HG02763 (cell line): ENCODE data around the gene KANK4.

Experiments used
- ATAC-seq: cut with Tn5 transposase; IDR thresholded peaks from one replicate; pipeline ENCODE4 v1.9.1; 2021; ENCODE audit warnings: mild to moderate bottlenecking, moderate library complexity; ENCODE audit not compliant: unreplicated experiment

Gene KANK4

DNA sequence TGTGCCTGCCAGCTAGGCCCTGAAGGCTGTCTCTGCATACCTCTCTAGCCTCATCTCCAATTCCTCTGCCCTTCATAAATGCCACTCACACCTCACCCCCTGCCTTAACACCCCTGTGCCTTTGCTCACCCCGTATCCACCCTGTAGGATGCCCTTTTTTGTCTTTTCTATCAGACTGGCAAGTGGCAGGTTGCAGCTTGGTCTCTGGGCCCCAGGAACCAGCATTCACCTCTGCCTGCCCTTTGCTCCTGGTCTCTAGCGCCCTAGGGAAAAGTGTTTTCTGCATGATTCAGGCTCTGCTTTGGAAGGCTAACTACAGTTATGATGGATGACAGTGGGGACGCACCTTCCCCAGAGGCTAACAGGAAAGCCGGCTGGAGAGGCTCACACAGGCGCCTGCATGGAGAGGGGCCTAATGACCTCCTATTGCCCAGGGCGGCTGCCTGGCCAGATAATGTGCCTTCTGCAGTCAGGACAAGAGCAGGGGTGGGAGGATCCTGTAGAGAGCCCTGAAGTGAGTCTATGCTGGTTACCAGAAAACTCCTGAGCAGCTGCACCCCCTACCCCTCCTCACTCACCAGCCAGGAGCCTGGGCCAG, 11.2 kb downstream of the KANK4 start:
- no peak for ATAC-seq

DNA sequence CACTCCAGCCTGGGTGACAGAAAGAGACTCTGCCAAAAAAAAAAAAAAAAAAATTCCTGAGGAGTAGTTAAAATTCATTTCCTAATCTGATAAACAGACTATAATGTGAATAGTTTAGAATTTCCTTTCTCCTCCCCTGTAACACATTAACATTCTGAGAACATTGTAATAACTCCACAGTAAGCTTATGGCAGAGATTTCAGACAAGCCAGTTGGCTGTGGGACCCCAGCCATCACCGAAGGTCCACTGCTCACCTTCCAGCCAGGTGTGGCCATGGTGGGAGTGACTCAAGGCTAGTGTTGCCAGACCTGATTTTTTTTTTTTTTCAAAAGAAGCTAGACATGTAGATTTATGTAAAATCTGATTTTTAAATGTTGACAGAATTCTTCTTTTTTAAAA, 11.8 kb downstream of the KANK4 start:
- ATAC-seq = no peak

DNA sequence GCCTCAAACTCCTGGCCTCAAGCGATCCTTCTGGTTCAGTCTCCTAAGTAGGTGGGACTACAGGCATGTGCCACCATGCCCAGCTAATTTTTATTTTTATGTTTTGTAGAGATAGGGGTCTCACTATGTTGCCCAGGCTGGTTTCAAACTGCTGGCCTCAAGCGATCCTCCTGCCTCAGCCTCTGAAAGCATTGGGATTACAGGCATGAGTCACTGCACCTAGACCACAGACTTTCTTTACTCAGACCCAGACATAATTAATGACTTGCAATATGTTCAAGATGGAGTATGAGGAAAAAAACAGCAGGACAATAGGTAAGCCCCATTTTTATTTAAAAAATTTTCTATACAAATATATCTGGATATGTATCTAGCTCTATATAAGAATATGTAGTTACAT, 13.2 kb downstream of the KANK4 start:
- no peak for ATAC-seq

GRCh38 chr1:62304975-62305374, 14.3 kb downstream of the KANK4 start:
- ATAC-seq = no peak

DNA sequence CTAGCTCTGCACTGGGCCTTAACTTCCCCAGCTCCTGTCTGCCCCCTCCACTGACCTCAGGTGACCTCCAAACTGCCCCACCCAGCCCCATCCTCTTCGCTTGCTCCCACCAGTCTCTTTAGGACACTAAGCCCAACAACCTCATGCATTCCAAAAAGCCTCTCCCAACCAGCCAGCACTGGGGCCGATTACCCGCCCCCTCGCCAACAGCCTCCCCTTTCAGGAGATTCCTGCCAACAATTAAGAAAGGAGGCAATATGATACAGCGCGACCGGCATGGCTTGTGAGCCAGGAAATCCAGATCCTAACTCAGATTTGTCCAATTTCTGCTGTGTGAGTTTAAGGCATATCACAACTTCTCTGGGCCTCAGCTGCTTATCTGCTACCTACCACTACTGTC, 14.7 kb downstream of the KANK4 start:
- ATAC-seq = no peak

DNA sequence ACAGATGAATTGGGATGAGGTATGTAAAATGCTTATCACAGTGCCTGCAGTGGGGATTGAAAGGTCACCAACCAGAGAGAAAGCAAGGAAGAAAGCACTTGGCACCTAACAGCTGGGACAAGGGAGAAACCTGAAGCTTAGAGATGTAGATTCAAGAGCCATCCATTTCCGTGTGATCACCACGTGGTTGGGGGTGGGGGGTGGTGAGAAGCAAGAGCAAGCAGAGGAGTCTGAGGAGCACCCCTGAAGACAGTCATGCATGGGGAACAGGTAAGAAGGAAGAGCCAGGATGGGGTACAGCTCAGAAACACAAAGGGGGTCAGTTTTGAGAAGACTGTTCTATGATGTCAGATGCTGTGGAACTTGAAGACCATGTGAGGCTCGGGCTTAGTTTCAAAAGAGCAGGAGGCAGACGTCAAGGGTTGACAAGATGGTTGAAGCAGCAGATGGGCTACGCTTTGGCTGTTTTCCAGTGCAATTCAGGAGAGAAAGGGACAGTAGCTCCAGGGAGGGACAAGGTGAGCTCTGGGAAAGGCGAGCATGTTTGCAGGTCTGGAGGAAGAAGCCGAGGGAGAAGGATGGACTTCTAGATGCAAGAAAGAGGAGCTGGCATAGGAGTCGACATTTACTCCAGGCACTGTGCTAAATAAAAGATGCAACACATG, 17.4 kb downstream of the KANK4 start:
- no peak for ATAC-seq

GRCh38 chr1:62299426-62300200, 19.6 kb downstream of the KANK4 start:
- ATAC-seq = no peak

DNA sequence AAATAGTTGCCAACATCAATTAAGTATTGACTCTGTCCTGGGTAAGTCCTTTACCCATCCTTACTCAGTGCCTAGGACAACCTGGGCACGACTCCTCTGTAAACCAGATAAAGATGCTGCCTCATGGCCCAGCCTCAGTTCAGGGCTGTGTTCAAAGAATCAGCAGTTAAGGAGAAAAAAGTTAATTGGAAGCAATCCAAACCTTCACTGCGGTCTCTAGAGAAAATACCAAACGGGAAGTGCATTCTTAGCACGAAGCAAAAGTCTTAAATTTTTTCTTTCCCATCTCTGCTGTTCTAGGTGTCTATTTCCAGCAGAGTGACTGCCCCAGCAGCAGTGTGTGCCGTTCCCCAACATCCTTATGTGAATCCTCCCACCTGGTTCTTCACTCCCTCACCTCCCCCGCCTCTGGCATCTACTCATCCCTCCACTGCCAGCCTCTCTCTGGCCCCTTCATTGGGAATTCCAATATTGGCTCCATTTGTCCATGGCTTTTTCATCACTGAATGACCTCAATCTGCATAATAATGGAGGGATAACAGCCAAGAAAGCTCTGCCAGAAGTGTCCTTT, 23.2 kb downstream of the KANK4 start:
- ATAC-seq = no peak

- ATAC-seq = no peak
Measured at GRCh38 chr1:62294261-62294660, 25.0 kb downstream of the KANK4 start.

- no peak for ATAC-seq
Measured at GRCh38 chr1:62288662-62289061, 30.6 kb downstream of the KANK4 start.

DNA sequence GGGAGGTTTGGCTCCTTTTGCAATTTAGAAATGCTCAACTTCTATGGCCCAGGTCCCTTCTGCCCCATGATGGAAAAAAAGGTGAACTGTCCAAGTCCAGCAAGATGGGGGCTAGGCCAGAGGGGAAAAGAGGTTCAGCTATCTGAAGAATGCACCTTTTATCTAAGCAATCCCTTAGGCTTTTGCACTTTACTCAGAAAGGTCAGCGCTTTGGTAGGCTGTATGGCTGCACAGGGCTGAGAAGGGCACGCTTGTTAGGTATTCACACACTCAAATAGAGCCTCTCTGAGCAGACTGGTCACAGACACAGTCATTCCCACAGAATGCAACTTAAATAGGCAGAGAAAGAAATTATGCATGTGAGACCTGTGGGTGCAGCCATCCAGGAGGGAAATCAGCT, 31.0 kb downstream of the KANK4 start:
- no peak for ATAC-seq

DNA sequence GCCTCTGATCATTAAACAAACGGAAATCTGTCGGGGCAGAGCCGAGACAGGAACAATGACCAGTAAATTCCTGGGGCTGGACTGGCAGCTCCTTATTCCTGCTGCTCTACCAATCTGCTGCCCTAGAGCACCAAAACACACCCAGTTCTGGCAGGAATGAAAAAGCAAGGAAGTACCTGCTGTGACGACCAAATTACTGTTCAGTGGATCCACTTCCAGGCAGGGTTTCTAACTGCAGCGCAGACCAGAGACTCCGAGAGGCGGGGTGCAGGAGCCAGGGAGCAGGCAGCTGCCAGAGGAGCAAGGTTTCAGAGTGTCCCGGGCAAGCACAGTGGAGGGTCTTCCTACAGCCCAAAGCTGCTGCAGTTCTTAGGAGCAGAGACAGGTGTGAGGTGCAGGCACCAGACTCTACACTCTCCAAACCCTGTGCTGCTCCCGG, 32.4 kb downstream of the KANK4 start:
- no peak for ATAC-seq

GRCh38 chr1:62285984-62286785, 33.0 kb downstream of the KANK4 start:
- no peak for ATAC-seq

- no peak for ATAC-seq
Measured at GRCh38 chr1:62285440-62285839, 33.8 kb downstream of the KANK4 start.

- no peak for ATAC-seq
Measured at GRCh38 chr1:62283986-62284385, 35.2 kb downstream of the KANK4 start.

DNA sequence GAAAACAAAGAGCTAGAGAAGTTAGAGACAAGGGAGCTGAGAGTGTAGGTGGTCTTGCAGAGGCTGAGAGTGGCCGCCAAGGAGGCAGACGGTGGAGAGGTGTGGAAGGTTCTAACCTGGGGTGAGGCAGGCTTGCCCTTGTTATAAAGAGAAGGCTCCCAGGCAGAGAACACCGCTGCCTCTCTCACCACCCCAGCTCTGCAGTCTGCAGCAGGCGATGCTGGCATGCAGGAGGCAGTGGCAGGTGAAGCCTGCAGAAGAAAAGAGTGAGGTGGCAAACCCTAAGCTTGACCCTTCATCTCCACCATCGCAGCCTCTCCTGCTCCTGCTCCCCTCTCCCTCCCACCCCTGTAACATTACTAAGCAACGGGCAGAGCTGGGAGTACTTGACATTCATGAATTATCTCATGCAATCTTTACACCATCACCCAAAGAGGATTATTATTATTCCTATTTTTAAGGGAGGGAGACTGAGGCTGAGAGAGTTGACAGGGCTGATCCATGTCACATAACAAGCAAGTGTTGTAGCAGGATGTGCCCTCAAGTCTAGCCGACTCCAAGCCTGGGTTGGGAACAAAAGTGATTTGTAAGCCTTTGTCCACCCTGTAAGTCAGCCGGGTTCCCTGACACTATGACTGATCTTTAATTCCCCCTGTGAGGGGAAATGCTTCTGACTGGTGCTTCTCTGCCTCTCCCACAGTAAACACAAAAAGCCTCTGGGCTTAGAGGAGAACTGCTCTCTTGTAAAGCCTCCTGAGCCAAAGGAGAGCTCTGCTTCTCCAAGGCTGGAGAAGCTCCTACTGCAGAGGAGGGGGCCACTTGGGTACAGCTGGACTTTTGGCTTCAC, 36.1 kb downstream of the KANK4 start:
- no peak for ATAC-seq

- ATAC-seq = no peak
Measured at GRCh38 chr1:62281922-62282555, 37.2 kb downstream of the KANK4 start.

DNA sequence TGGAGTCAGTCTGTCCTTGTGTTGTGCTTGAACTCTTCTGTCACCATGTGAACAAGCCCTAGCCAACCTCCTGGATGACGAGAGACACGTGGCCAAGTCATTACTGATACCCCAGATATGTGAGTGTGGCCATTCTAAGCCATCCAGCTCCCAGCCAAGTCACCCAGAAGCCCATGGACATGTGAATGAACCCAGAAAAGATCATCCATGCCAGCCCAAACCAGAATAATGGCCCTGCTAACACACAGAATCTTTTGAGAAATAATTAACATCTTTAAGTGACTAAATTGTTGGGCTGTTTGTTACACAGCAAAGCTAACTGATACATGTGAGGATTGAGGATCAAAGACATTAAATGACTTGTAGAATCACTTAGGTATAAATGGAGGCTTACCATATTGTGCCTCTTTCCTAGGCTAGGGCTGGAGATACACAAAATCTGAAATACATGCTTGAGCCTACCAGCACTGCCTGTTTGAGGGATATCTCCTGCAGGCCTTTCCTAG, 38.2 kb downstream of the KANK4 start:
- no peak for ATAC-seq

- ATAC-seq = no peak
Measured at GRCh38 chr1:62280150-62280549, 39.1 kb downstream of the KANK4 start.
